Muscle of leg (tissue), 11 donors: ENCODE measurements around the gene SCYGR7. TPM values are rescaled to one million over a fixed set of nuclear protein-coding genes. Genes with fewer than 3 reads are reported as not detected.
"Not testable (repeated sequence)": the region's sequence is repeated elsewhere in the genome, so short reads cannot be mapped to it uniquely, and the experiment has no call there.

Experiments
- DNase-seq: peaks from one replicate; pipeline ENCODE4 v3.0.0; 2013
- H3K27ac ChIP-seq: one replicate; pipeline ENCODE4 v1.5.1; 2013; ENCODE audit warnings: mild to moderate bottlenecking, low read length, control low read depth
- H3K27me3 ChIP-seq: one replicate; pipeline ENCODE4 v1.6.1; 2013; ENCODE audit warnings: low read length; ENCODE audit not compliant: control insufficient read depth, insufficient read depth
- H3K36me3 ChIP-seq: one replicate; pipeline ENCODE4 v1.6.1; 2013; ENCODE audit warnings: low read length; ENCODE audit not compliant: control insufficient read depth, insufficient read depth
- H3K4me1 ChIP-seq: one replicate; pipeline ENCODE4 v1.6.1; 2013; ENCODE audit warnings: low read length; ENCODE audit not compliant: control insufficient read depth, insufficient read depth
- H3K4me3 ChIP-seq: one replicate; pipeline ENCODE4 v1.5.1; 2013; ENCODE audit warnings: low read length, control low read depth
- H3K9me3 ChIP-seq: replicated peaks from 2 replicates; pipeline ENCODE4 v1.6.1; 2013; ENCODE audit warnings: low read depth, low read length; ENCODE audit not compliant: control insufficient read depth
- WGBS: methylation state at CpG from one replicate; pipeline ENCODE4 v1.1.5; 2013; ENCODE audit warnings: missing lambda C conversion rate; ENCODE audit not compliant: insufficient coverage; 5-methylcytosine and 5-hydroxymethylcytosine counted together
- polyA plus RNA-seq, 8 donors: library from polyadenylated mRNA; unstranded; fragments of 120-200 nt; gene quantifications; one replicate each; pipeline versions ENCODE4 v1.2.1 to v1.2.3, GENCODE V29; 2013; ENCODE audit warnings: inconsistent platforms in 1 of 8, low replicate concordance in 1 of 8; ENCODE audit not compliant: insufficient read length in 8 of 8, insufficient read depth in 1 of 8
- total RNA-seq: library from RNA; stranded (reverse); fragments of 120-200 nt; gene quantifications from one replicate; pipeline ENCODE4 v1.2.4, GENCODE V29; 2013

Gene SCYGR7
- total and polyA plus RNA-seq, 9 donors: not detected

DNA sequence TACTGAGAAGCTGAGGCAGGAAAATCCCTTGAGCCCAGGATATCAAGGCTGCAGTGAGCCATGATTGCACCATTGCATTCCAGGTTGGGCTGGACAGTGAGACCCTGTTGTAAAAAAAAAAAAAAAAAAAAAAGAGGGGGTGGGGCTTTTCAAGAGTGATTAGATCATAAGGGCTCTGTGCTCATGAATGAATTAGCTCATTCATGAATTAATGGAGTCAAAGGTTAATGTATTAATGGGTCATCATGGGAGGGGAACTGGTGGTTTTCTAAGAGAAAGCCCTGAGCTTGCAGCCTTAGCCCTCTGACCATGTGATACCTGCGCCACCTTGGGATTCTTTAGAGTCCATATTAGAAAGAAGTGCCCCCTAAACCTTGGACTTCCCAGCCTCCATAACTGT, 14.8 kb upstream of the SCYGR7 start:
- WGBS: no CpG with 5 or more reads among the region's 1 CpG
- DNase-seq: no peak
- peaks cover 8% of the 10 kb centered on the region for H3K4me1 ChIP-seq
- peaks cover 9% of the 10 kb centered on the region for H3K27me3 ChIP-seq
- no peak overlapping the region for H3K4me3 ChIP-seq
- H3K9me3 ChIP-seq: no peaks in the 10 kb centered on the region
- no peak overlapping the region for H3K27ac ChIP-seq
- H3K36me3 ChIP-seq: no peaks in the 10 kb centered on the region

DNA sequence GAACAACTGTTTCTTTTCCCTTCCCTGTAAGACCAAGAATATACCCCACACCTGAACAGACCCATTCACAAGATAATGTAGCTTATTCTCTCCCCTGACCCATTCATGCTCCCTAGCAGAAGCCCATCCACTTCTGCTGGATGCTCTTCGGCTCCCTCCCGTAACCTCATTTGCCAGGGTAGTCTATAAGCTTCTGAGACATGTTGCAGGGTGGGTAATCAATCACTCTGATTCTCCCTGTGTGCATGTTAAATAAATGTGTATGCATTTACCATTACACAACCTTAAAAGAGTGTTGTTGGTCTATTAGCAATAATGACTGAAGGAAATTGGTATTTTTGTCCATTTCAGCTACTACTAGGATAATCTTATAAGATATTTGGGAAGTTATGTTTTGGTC, 11.6 kb upstream of the SCYGR7 start:
- H3K36me3 ChIP-seq: no peaks in the 10 kb centered on the region
- no peaks in the 10 kb centered on the region for H3K9me3 ChIP-seq
- H3K27ac ChIP-seq: no peak overlapping the region
- H3K4me1 ChIP-seq: peaks cover 8% of the 10 kb centered on the region
- DNase-seq: no peak
- WGBS: no CpG with 5 or more reads among the region's 2 CpGs
- peaks cover 9% of the 10 kb centered on the region for H3K27me3 ChIP-seq
- H3K4me3 ChIP-seq: no peak overlapping the region

DNA sequence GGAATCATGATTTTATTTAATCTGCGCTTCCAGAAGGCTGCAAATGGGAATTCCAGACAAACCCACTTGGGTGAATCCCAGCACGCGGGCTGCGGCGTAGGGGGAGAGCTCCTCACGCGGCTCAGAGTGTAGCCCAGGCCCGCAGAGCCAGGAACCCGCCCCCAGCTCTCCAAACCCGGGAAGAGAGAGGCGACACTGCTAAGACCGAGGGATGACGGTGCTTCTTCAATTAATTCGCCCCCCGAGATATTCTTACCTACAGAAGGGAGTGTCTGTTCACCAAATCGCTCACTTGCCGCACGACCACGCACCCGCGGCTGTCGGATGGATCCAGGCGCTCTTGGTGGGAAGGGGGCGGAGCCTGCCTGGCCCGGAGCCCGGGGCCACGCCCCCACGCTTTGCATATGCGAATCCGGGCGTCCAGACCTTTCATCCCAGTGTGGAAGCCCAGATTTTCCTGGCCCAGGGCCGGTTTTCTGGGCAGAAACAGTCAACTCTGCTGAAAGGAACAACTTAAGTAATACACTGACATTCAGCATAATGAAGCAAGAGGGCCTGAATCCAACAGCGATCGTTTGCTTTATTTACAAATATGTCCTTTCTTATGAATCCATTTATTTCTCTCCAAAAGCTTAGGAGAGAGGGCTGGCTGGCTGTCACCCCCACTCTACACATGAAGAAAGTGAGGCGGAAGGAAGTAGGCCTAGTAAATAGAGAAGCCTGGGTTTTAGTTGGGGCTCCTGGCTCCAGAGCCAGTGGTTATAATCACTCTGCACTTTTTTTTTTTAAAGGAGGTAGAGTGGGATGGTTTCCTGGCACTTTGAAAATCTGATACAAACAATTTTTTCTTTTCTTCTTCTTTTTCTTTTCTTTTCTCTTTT, 10.2 kb upstream of the SCYGR7 start, which contains the start of gene SLC19A3:
SLC19A3 (minus strand) TSS at position 342 of the 881 bp plus-strand sequence. CDS start 15,710 bp downstream, outside the sequence.
- H3K36me3 ChIP-seq: no peaks in the 10 kb centered on the region
- H3K4me1 ChIP-seq: peaks cover 8% of the 10 kb centered on the region
- H3K9me3 ChIP-seq: no peaks in the 10 kb centered on the region
- H3K4me3 ChIP-seq: peak within 1 kb of the TSS; percentile 35
- WGBS: 1% methylated on average over 26 of the region's 35 CpGs
- H3K27me3 ChIP-seq: peaks cover 9% of the 10 kb centered on the region
- peak within 1 kb of the TSS; percentile 75 for H3K27ac ChIP-seq
- DNase-seq: peak; percentile 98

DNA sequence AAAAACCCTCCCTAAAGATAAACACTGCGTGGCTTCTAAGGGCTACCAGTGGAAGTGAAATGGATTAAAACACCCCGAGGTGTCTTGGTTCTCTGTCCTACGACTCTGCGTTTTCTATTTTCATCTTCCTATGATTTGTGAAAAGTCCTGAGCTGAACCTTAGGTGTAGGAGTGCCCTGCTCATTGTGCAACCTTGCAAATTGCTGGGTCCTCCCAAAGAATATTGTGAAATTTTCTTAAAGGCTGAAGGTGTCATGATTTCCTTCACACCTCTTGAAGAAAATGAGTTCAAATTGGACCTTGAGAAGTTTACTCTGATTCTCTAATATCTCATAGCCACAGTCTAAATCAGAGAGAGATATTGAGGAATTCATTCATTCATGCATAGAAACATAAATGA, 8.5 kb upstream of the SCYGR7 start:
- Histone ChIP-seq H3K4me1 (peaks cover 8% of the 10 kb centered on the region), H3K36me3 (no peaks in the 10 kb centered on the region), H3K27ac (no peak overlapping the region), H3K27me3 (peaks cover 9% of the 10 kb centered on the region), H3K4me3 (no peak overlapping the region), H3K9me3 (no peaks in the 10 kb centered on the region)
- 83% methylated on average over 4 of the region's 4 CpGs for WGBS
- DNase-seq: no peak

DNA sequence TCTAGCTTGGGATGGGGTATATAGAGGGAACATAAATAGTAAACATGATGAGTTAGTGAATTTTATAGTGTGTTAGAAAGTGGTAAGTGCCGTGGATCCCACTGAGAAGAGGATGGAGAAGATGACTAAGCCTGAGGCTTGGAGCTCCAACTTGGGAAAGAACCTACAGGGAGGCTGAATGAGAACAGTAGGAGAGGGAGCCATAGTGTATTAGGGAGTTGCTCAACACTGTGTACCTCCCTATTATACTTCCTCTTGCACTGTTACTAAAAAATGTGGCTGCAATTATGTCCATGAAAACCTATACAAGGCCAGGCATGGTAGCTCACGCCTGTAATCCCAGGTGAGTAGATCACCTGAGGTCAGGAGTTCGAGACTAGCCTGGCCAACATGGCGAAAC, 7.5 kb upstream of the SCYGR7 start:
- H3K4me3 ChIP-seq: no peak overlapping the region
- no peaks in the 10 kb centered on the region for H3K36me3 ChIP-seq
- H3K27me3 ChIP-seq: peaks cover 9% of the 10 kb centered on the region
- DNase-seq: no peak
- peaks cover 8% of the 10 kb centered on the region for H3K4me1 ChIP-seq
- no peaks in the 10 kb centered on the region for H3K9me3 ChIP-seq
- WGBS: 89% methylated on average over 4 of the region's 4 CpGs
- no peak overlapping the region for H3K27ac ChIP-seq

DNA sequence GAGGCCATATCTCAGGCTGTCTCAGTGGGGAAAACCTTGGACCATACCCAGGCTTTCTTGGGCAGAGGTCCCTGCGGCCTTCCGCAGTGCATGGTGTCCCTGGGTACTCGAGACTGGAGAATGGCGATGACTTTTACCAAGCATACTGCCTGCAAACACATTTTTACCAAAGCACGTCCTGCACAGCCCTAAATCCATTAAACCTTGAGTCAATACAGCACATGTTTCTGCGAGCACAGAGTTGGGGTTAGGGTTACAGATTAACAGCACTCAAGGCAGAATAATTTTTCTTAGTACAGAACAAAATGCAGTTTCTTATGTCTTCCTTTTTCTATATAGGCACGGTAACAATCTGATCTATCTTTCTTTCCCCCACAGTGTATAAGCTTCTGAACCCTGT, 5.3 kb upstream of the SCYGR7 start:
- no CpG with 5 or more reads among the region's 7 CpGs for WGBS
- not testable (repeated sequence) for H3K9me3 ChIP-seq, H3K36me3 ChIP-seq, H3K4me1 ChIP-seq, DNase-seq, H3K27ac ChIP-seq, H3K4me3 ChIP-seq, H3K27me3 ChIP-seq

DNA sequence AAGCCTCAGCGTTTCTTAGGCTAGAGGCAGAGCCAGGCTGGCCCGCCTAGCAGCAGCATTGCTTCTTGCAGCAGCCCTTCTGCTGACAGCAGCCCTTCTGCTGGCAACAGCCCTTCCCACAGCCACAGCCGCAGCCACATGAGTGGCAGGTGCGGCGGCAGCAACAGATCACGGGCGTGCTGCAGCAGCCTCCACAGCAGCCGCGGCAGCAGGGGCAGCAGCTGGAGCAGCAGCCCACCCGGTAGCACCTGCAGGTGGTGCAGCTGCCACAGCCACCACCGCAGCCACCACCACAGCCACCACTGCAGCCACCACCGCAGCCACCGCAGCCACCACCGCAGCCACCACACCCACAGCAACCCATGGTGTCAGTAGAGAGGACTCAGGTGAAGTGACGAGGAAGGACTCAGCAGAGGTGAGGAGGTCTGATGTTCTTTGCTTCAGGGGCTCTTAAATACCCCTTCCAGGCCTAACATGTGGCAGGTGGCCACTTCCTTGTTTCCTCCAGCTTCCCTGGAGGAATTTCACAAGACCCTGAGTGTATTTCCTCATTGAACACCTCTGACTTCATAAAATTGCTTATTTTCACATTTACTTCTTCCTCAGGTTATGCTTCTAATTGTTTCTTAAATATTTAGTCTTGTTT, 3.6 kb upstream of the SCYGR7 start, which contains the start of gene SCYGR6:
SCYGR6 (minus strand) TSS at position 364 of the 646 bp plus-strand sequence; CDS start at position 364, 0 bp downstream.
- no peaks in the 10 kb centered on the region for H3K27me3 ChIP-seq
- WGBS: 72% methylated on average over 8 of the region's 15 CpGs
- no peak within 1 kb of the TSS for H3K4me3 ChIP-seq
- H3K27ac ChIP-seq: no peak within 1 kb of the TSS
- H3K4me1 ChIP-seq: no peaks in the 10 kb centered on the region
- no peak for DNase-seq
- no peaks in the 10 kb centered on the region for H3K9me3 ChIP-seq
- H3K36me3 ChIP-seq: no peaks in the 10 kb centered on the region

DNA sequence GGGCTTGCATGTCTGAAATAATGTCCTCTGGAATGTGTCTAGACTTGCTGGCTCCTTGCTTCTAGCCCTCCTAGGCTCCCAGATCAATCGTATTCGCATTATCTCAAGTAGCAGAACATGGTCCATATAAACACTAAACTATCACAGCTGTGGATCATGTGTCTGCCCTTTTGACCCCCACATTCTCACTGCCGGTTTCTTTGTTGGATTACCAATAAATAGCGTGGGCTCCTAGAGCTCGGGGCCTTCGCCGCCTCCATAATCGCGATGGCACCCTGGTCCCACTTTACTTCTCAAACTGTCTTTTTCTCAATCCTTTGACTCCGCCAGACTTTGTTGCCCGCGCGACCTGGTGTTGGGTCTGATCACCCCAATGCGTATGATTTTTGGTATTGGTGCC, 11.2 kb downstream of the SCYGR7 start:
- no peaks in the 10 kb centered on the region for H3K9me3 ChIP-seq
- DNase-seq: no peak
- no peaks in the 10 kb centered on the region for H3K36me3 ChIP-seq
- H3K27ac ChIP-seq: no peak overlapping the region
- no peaks in the 10 kb centered on the region for H3K4me1 ChIP-seq
- 38% methylated on average over 4 of the region's 14 CpGs for WGBS
- no peaks in the 10 kb centered on the region for H3K27me3 ChIP-seq
- H3K4me3 ChIP-seq: no peak overlapping the region

DNA sequence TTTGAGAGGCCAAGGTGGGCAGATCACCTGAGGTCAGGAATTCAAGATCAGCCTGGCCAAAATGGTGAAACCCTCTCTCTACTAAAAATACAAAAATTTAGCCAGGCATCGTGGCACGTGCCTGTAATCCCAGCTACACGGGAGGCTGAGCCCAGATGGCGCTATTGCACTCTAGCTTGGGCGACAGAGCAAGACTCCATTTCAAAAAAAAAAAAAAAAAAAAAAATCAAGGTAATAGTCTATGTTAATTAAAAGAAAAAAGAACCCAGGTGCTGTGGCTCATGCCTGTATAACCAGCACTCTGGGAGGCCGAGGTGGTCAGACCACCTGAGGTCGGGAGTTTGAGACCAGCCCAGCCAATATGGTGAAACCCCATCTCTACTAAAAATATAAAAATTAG, 12.6 kb downstream of the SCYGR7 start:
- not testable (repeated sequence) for H3K9me3 ChIP-seq, DNase-seq, H3K27ac ChIP-seq, H3K36me3 ChIP-seq, H3K4me3 ChIP-seq, H3K27me3 ChIP-seq, H3K4me1 ChIP-seq
- no CpG with 5 or more reads among the region's 7 CpGs for WGBS

DNA sequence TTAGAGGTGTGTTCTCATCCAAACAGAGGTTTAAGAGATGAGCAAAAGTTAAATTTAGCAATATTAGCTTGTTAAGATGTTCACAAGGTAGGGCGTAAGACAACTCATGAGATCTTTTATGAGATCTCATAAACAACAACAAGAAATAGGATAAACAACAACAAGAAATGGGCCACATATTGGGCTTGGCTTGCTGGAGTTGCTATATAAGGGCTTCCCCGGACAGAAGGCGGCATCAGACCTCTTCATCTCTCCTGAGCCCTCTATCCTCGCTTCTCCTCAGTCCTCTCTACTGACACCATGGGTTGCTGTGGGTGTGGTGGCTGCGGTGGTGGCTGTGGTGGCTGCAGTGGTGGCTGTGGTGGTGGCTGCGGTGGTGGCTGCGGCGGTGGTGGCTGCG, 17.5 kb downstream of the SCYGR7 start, which contains the start of gene SCYGR8:
SCYGR8 (plus strand) TSS at position 301 of the 400 bp plus-strand sequence; CDS start at position 301, 0 bp downstream.
- no peaks in the 10 kb centered on the region for H3K27me3 ChIP-seq
- H3K4me3 ChIP-seq: no peak within 1 kb of the TSS
- H3K27ac ChIP-seq: no peak within 1 kb of the TSS
- no CpG with 5 or more reads among the region's 9 CpGs for WGBS
- no peaks in the 10 kb centered on the region for H3K4me1 ChIP-seq
- H3K9me3 ChIP-seq: no peaks in the 10 kb centered on the region
- H3K36me3 ChIP-seq: no peaks in the 10 kb centered on the region
- no peak for DNase-seq
